Measurements from ENCODE around the gene FRMPD4.

FRMPD4 gene

GRCh38 chrX:12467321-12467720, 329.0 kb downstream of the FRMPD4 start:
- Histone ChIP-seq H3K9me2 (replicated peaks; ENCODE audit: insufficient read depth, low read length) (no peaks in the 10 kb centered on the region), H3K36me3 (replicated peaks; ENCODE audit: insufficient read depth, low read length) (no peaks in the 10 kb centered on the region), H2AFZ (ENCODE audit: low read length) (no peak overlapping the region), H3K4me1 (ENCODE audit: low read length) (no peaks in the 10 kb centered on the region), H3F3A (ENCODE audit: insufficient read depth, low read length) (no peaks in the 10 kb centered on the region), H3K27ac (ENCODE audit: low read length) (no peak overlapping the region), H3K4me2 (ENCODE audit: low read depth, low read length) (no peak overlapping the region), H4K20me1 (ENCODE audit: insufficient read depth, low read length) (no peaks in the 10 kb centered on the region), H3K27me3 (replicated peaks; ENCODE audit: insufficient read depth, low read length) (no peaks in the 10 kb centered on the region), H3K4me3 (ENCODE audit: low read length) (no peak overlapping the region), H3K9ac (ENCODE audit: low read length) (no peak overlapping the region), H3K9me3 (replicated peaks; ENCODE audit: insufficient read depth, low read length) (no peaks in the 10 kb centered on the region), H3K79me2 (ENCODE audit: low read length) (no peaks in the 10 kb centered on the region)
- no peak for TF ChIP-seq CTCF (IDR thresholded peaks at IDR 0.05; ENCODE audit: low read length)
- TF ChIP-seq EZH2 (optimal IDR thresholded peaks at IDR 0.05; ENCODE audit: low read depth, low read length) = no peak
- TF ChIP-seq EZH2phosphoT487 (IDR thresholded peaks at IDR 0.05; ENCODE audit: low read length) = no peak
- DNase-seq = no peak

GRCh38 chrX:12469296-12469695, 331.0 kb downstream of the FRMPD4 start:
- H3K27ac ChIP-seq (ENCODE audit: low read length) = no peak overlapping the region
- no peaks in the 10 kb centered on the region for H3K36me3 ChIP-seq (replicated peaks; ENCODE audit: insufficient read depth, low read length)
- H3K27me3 ChIP-seq (replicated peaks; ENCODE audit: insufficient read depth, low read length) = no peaks in the 10 kb centered on the region
- H3F3A ChIP-seq (ENCODE audit: insufficient read depth, low read length) = no peaks in the 10 kb centered on the region
- no peak overlapping the region for H3K4me2 ChIP-seq (ENCODE audit: low read depth, low read length)
- TF ChIP-seq EZH2 (optimal IDR thresholded peaks at IDR 0.05; ENCODE audit: low read depth, low read length) = no peak
- TF ChIP-seq CTCF (IDR thresholded peaks at IDR 0.05; ENCODE audit: low read length) = no peak
- H3K9me3 ChIP-seq (replicated peaks; ENCODE audit: insufficient read depth, low read length) = no peaks in the 10 kb centered on the region
- H3K79me2 ChIP-seq (ENCODE audit: low read length) = no peaks in the 10 kb centered on the region
- H3K4me1 ChIP-seq (ENCODE audit: low read length) = no peaks in the 10 kb centered on the region
- no peaks in the 10 kb centered on the region for H3K9me2 ChIP-seq (replicated peaks; ENCODE audit: insufficient read depth, low read length)
- no peak for DNase-seq
- no peak overlapping the region for H3K9ac ChIP-seq (ENCODE audit: low read length)
- no peaks in the 10 kb centered on the region for H4K20me1 ChIP-seq (ENCODE audit: insufficient read depth, low read length)
- H3K4me3 ChIP-seq (ENCODE audit: low read length) = no peak overlapping the region
- H2AFZ ChIP-seq (ENCODE audit: low read length) = no peak overlapping the region

- H3K4me2 ChIP-seq (ENCODE audit: low read depth, low read length) = no peak overlapping the region
- no peaks in the 10 kb centered on the region for H3F3A ChIP-seq (ENCODE audit: insufficient read depth, low read length)
- no peak overlapping the region for H3K27ac ChIP-seq (ENCODE audit: low read length)
- no peak overlapping the region for H3K4me3 ChIP-seq (ENCODE audit: low read length)
- H3K79me2 ChIP-seq (ENCODE audit: low read length) = no peaks in the 10 kb centered on the region
- no peaks in the 10 kb centered on the region for H3K4me1 ChIP-seq (ENCODE audit: low read length)
- no peak for DNase-seq
- no peaks in the 10 kb centered on the region for H4K20me1 ChIP-seq (ENCODE audit: insufficient read depth, low read length)
- no peak overlapping the region for H3K9ac ChIP-seq (ENCODE audit: low read length)
- no peak for TF ChIP-seq CTCF (IDR thresholded peaks at IDR 0.05; ENCODE audit: low read length)
- TF ChIP-seq EZH2phosphoT487 (IDR thresholded peaks at IDR 0.05; ENCODE audit: low read length) = no peak
- TF ChIP-seq EZH2 (optimal IDR thresholded peaks at IDR 0.05; ENCODE audit: low read depth, low read length) = no peak
- no peaks in the 10 kb centered on the region for H3K27me3 ChIP-seq (replicated peaks; ENCODE audit: insufficient read depth, low read length)
- no peaks in the 10 kb centered on the region for H3K9me2 ChIP-seq (replicated peaks; ENCODE audit: insufficient read depth, low read length)
- no peaks in the 10 kb centered on the region for H3K9me3 ChIP-seq (replicated peaks; ENCODE audit: insufficient read depth, low read length)
- no peaks in the 10 kb centered on the region for H3K36me3 ChIP-seq (replicated peaks; ENCODE audit: insufficient read depth, low read length)
- no peak overlapping the region for H2AFZ ChIP-seq (ENCODE audit: low read length)
These were observed 332.8 kb downstream of the FRMPD4 start for GRCh38 chrX:12471061-12471460.
